ENCODE results near the gene CUX1.

Gene CUX1

GRCh38 chr7:102075553-102076135 is 258.2 kb downstream of the CUX1 start:
- Histone ChIP-seq H3K79me2 (ENCODE audit: insufficient read depth, low read length) (peaks cover 8% of the 10 kb centered on the region), H3K4me1 (ENCODE audit: insufficient read depth, low read length) (0 out of 2 replicates have a peak, but pooled peaks cover 2% of the 10 kb centered on the region), H3K27me3 (ENCODE audit: insufficient read depth, low read length, poor library complexity) (no peaks in the 10 kb centered on the region), H3K9me3 (ENCODE audit: insufficient read depth, low read length, severe bottlenecking) (peaks cover 6% of the 10 kb centered on the region), H4K20me1 (ENCODE audit: insufficient read depth, low read length) (no peaks in the 10 kb centered on the region), H2AFZ (ENCODE audit: low read depth, low read length) (no peak overlapping the region), H3K36me3 (ENCODE audit: insufficient read depth, low read length) (peaks cover 61% of the 10 kb centered on the region), H3K27ac (ENCODE audit: low read length) (no peak overlapping the region), H3K4me2 (ENCODE audit: insufficient read depth, low read length) (no peak overlapping the region), H3K9ac (ENCODE audit: low read depth, low read length) (no peak overlapping the region), H3K4me3 (ENCODE audit: low read depth in 1 of 2, low read length in 2 of 2) (no peak overlapping the region)
- TF ChIP-seq EZH2 (IDR thresholded peaks at IDR 0.05; ENCODE audit: borderline replicate concordance, low read depth, low read length, severe bottlenecking) = no peak
- TF ChIP-seq CTCF (IDR thresholded peaks at IDR 0.05; ENCODE audit: borderline replicate concordance, extremely low read depth, low read length, poor library complexity, severe bottlenecking) = no peak
- DNase-seq (no peak), ATAC-seq (ENCODE audit: insufficient read depth, low read depth) (no peak)

GRCh38 chr7:102077081-102077480 is 259.7 kb downstream of the CUX1 start:
- TF ChIP-seq CTCF (IDR thresholded peaks at IDR 0.05; ENCODE audit: borderline replicate concordance, extremely low read depth, low read length, poor library complexity, severe bottlenecking) (no peak), EZH2 (IDR thresholded peaks at IDR 0.05; ENCODE audit: borderline replicate concordance, low read depth, low read length, severe bottlenecking) (no peak)

GRCh38 chr7:102079140-102080018 is 262.0 kb downstream of the CUX1 start:
- no peak overlapping the region for H3K27ac ChIP-seq (ENCODE audit: low read length)

More at GRCh38 chr7:102077081-102077480, 259.7 kb downstream of the CUX1 start:
- Histone ChIP-seq H3K4me1 (ENCODE audit: insufficient read depth, low read length) (0 out of 2 replicates have a peak, but pooled peaks cover 2% of the 10 kb centered on the region), H2AFZ (ENCODE audit: low read depth, low read length) (no peak overlapping the region), H3K9me3 (ENCODE audit: insufficient read depth, low read length, severe bottlenecking) (no peaks in the 10 kb centered on the region), H3K4me2 (ENCODE audit: insufficient read depth, low read length) (no peak overlapping the region), H3K79me2 (ENCODE audit: insufficient read depth, low read length) (peaks cover 8% of the 10 kb centered on the region), H3K36me3 (ENCODE audit: insufficient read depth, low read length) (peaks cover 61% of the 10 kb centered on the region), H3K27ac (ENCODE audit: low read length) (peak overlapping the region; percentile 15; the same call in 1 of the 2 replicates), H3K9ac (ENCODE audit: low read depth, low read length) (no peak overlapping the region), H3K27me3 (ENCODE audit: insufficient read depth, low read length, poor library complexity) (no peaks in the 10 kb centered on the region), H3K4me3 (ENCODE audit: low read depth in 1 of 2, low read length in 2 of 2) (no peak overlapping the region), H4K20me1 (ENCODE audit: insufficient read depth, low read length) (no peaks in the 10 kb centered on the region)
- ATAC-seq (ENCODE audit: insufficient read depth, low read depth) (no peak), DNase-seq (no peak)

More at GRCh38 chr7:102079140-102080018, 262.0 kb downstream of the CUX1 start:
- Histone ChIP-seq H3K36me3 (ENCODE audit: insufficient read depth, low read length) (peaks cover 61% of the 10 kb centered on the region), H3K79me2 (ENCODE audit: insufficient read depth, low read length) (peaks cover 8% of the 10 kb centered on the region; the same call in 1 of the 2 replicates), H3K9me3 (ENCODE audit: insufficient read depth, low read length, severe bottlenecking) (no peaks in the 10 kb centered on the region), H3K9ac (ENCODE audit: low read depth, low read length) (no peak overlapping the region), H2AFZ (ENCODE audit: low read depth, low read length) (no peak overlapping the region), H3K4me1 (ENCODE audit: insufficient read depth, low read length) (no peaks in the 10 kb centered on the region), H3K4me2 (ENCODE audit: insufficient read depth, low read length) (no peak overlapping the region), H4K20me1 (ENCODE audit: insufficient read depth, low read length) (no peaks in the 10 kb centered on the region), H3K4me3 (ENCODE audit: low read depth in 1 of 2, low read length in 2 of 2) (no peak overlapping the region), H3K27me3 (ENCODE audit: insufficient read depth, low read length, poor library complexity) (no peaks in the 10 kb centered on the region)
- ATAC-seq (ENCODE audit: insufficient read depth, low read depth) = no peak
- DNase-seq = no peak
- no peak for TF ChIP-seq CTCF (IDR thresholded peaks at IDR 0.05; ENCODE audit: borderline replicate concordance, extremely low read depth, low read length, poor library complexity, severe bottlenecking)
- no peak for TF ChIP-seq EZH2 (IDR thresholded peaks at IDR 0.05; ENCODE audit: borderline replicate concordance, low read depth, low read length, severe bottlenecking)
